ENCODE results near the gene PGAP6.

The PGAP6 gene

DNA sequence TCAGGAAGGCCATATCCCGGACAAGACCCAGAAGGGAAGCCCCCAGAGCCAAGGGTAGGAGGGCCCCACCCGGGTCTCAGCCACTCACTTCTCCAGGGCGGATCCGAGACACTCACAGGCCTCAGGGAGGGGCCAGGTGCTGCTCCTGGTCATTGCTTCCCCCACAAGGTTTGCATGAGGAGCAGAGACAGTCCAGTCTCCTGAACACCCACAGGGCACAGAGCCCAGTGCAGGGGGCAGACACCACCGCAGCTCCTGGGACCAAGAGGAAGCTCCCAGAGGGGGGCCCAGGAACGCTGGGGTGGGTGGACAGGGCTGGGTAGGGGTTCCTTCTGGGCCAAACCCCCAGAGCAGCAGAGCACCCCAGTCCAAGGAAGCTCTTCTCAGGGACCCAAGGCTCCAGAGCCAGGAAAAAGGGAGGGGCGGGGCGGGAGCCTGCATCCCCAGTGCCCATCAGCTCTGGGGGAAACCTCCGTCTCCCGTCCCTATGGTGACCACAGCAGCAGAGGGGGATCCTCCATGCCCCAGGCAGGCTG is 10.7 kb downstream of the PGAP6 start:
- Histone ChIP-seq H3K4me2 (ENCODE audit: low read length) (peak overlapping the region; percentile 42), H3F3A (ENCODE audit: control insufficient read depth, insufficient read depth) (no peaks in the 10 kb centered on the region), H4K20me1 (ENCODE audit: control insufficient read depth, insufficient read depth, low read depth, low read length) (no peaks in the 10 kb centered on the region), H3K4me3 (ENCODE audit: low read length) (peak overlapping the region; percentile 47), H3K9me2 (replicated peaks; ENCODE audit: control insufficient read depth, low read length) (no peaks in the 10 kb centered on the region), H3K79me2 (ENCODE audit: control insufficient read depth, low read length) (peaks cover 5% of the 10 kb centered on the region), H3K27ac (ENCODE audit: low read depth, low read length) (peak overlapping the region; percentile 28), H3K27me3 (ENCODE audit: control insufficient read depth, low read length) (no peaks in the 10 kb centered on the region), H3K9me3 (ENCODE audit: control insufficient read depth, insufficient read depth, low read length) (no peaks in the 10 kb centered on the region), H3K36me3 (ENCODE audit: control insufficient read depth, low read length) (peaks cover 62% of the 10 kb centered on the region), H3K4me1 (ENCODE audit: control insufficient read depth, low read length) (peaks cover 17% of the 10 kb centered on the region)
- TF ChIP-seq EZH2phosphoT487 (IDR thresholded peaks at IDR 0.05; ENCODE audit: borderline replicate concordance, low read length) (no peak), CTCF (IDR thresholded peaks at IDR 0.05; ENCODE audit: low read depth, low read length, poor library complexity, severe bottlenecking) (no peak)

DNA sequence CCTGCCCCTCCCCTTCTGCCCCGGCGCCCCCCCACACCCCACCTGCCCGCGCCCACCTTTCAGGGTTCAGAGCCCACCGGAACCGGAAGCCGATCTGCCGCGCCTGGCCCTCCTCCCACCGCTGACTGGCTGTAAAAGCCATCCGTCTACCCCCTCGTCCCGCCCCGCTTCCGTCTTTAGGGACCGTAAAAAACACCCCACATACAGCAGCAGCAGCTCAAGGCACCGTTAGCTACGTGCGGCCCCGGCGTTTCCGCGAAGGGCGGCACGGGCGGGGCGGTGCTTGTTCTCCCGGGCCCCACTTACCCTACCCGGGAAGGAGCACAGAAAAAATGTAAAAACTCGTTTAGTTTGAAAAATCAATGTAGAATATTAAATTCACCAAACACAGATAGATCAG is 11.3 kb downstream of the PGAP6 start, which contains the start of gene MRPL28:
TSS of gene MRPL28 (minus strand) at position 96 of the 400 bp plus-strand sequence. CDS start 320 bp downstream, outside the sequence.
- Histone ChIP-seq H3K9me3 (ENCODE audit: control insufficient read depth, insufficient read depth, low read length) (no peaks in the 10 kb centered on the region), H4K20me1 (ENCODE audit: control insufficient read depth, insufficient read depth, low read depth, low read length) (no peaks in the 10 kb centered on the region), H3K27ac (ENCODE audit: low read depth, low read length) (peak within 1 kb of the TSS; percentile 28), H3F3A (ENCODE audit: control insufficient read depth, insufficient read depth) (no peaks in the 10 kb centered on the region), H3K79me2 (ENCODE audit: control insufficient read depth, low read length) (peaks cover 5% of the 10 kb centered on the region), H3K36me3 (ENCODE audit: control insufficient read depth, low read length) (peaks cover 62% of the 10 kb centered on the region), H3K9me2 (replicated peaks; ENCODE audit: control insufficient read depth, low read length) (no peaks in the 10 kb centered on the region), H3K4me1 (ENCODE audit: control insufficient read depth, low read length) (peaks cover 17% of the 10 kb centered on the region), H3K4me2 (ENCODE audit: low read length) (peak within 1 kb of the TSS; percentile 58), H3K4me3 (ENCODE audit: low read length) (peak within 1 kb of the TSS; percentile 47), H3K27me3 (ENCODE audit: control insufficient read depth, low read length) (no peaks in the 10 kb centered on the region)
- TF ChIP-seq CTCF (IDR thresholded peaks at IDR 0.05; ENCODE audit: low read depth, low read length, poor library complexity, severe bottlenecking) (no peak), EZH2phosphoT487 (IDR thresholded peaks at IDR 0.05; ENCODE audit: borderline replicate concordance, low read length) (no peak)

- Histone ChIP-seq H3K27ac (ENCODE audit: low read depth, low read length) (no peak overlapping the region), H3K9me3 (ENCODE audit: control insufficient read depth, insufficient read depth, low read length) (no peaks in the 10 kb centered on the region), H3F3A (ENCODE audit: control insufficient read depth, insufficient read depth) (no peaks in the 10 kb centered on the region), H4K20me1 (ENCODE audit: control insufficient read depth, insufficient read depth, low read depth, low read length) (no peaks in the 10 kb centered on the region), H3K27me3 (ENCODE audit: control insufficient read depth, low read length) (no peaks in the 10 kb centered on the region), H3K36me3 (ENCODE audit: control insufficient read depth, low read length) (peaks cover 58% of the 10 kb centered on the region), H3K4me1 (ENCODE audit: control insufficient read depth, low read length) (peaks cover 17% of the 10 kb centered on the region), H3K9me2 (replicated peaks; ENCODE audit: control insufficient read depth, low read length) (no peaks in the 10 kb centered on the region), H3K4me2 (ENCODE audit: low read length) (peak overlapping the region; percentile 58), H3K79me2 (ENCODE audit: control insufficient read depth, low read length) (peaks cover 5% of the 10 kb centered on the region), H3K4me3 (ENCODE audit: low read length) (peak overlapping the region; percentile 47)
- TF ChIP-seq CTCF (IDR thresholded peaks at IDR 0.05; ENCODE audit: low read depth, low read length, poor library complexity, severe bottlenecking) (no peak), EZH2phosphoT487 (IDR thresholded peaks at IDR 0.05; ENCODE audit: borderline replicate concordance, low read length) (no peak)
Observed at GRCh38 chr16:369866-370436, 11.8 kb downstream of the PGAP6 start.
